H9 (cell line): ENCODE results near the gene WFDC2. TPM values are rescaled to one million over a fixed set of nuclear protein-coding genes. Genes with fewer than 3 reads are reported as not detected.
A peak's percentile ranks its signal among the peaks of the same experiment; 100 is the strongest.

Experiments
- DNase-seq: peaks from one replicate; pipeline ENCODE4 v3.0.0-alpha.2; 2017
- H2AFZ ChIP-seq: one replicate; pipeline ENCODE4 v1.6.1; 2013; ENCODE audit warnings: mild to moderate bottlenecking, low read length, control low read depth, moderate library complexity
- H2AK5ac ChIP-seq: 2 replicates; pipeline ENCODE4 v1.6.1; 2013; ENCODE audit warnings: low read length, control low read depth, mixed read lengths; ENCODE audit not compliant: insufficient read length
- H2BK120ac ChIP-seq: one replicate; pipeline ENCODE4 v1.6.1; 2013; ENCODE audit warnings: low read depth, mild to moderate bottlenecking, low read length, control low read depth, inconsistent platforms; ENCODE audit not compliant: poor library complexity, severe bottlenecking
- H2BK12ac ChIP-seq: 2 replicates; pipeline ENCODE4 v1.6.1; 2013; ENCODE audit warnings: low read length, control low read depth, mixed read lengths, low read depth; ENCODE audit not compliant: insufficient read length
- H2BK15ac ChIP-seq: 2 replicates; pipeline ENCODE4 v1.6.1; 2013; ENCODE audit warnings: low read depth, low read length, control low read depth
- H2BK20ac ChIP-seq: one replicate; pipeline ENCODE4 v1.6.1; 2013; ENCODE audit warnings: low read depth, mild to moderate bottlenecking, low read length, control low read depth, inconsistent platforms; ENCODE audit not compliant: poor library complexity, severe bottlenecking
- H2BK5ac ChIP-seq: 2 replicates; pipeline ENCODE4 v1.6.1; 2013; ENCODE audit warnings: low read length, control low read depth, mixed read lengths; ENCODE audit not compliant: insufficient read length
- H3K14ac ChIP-seq: 2 replicates; pipeline ENCODE4 v1.6.1; 2013; ENCODE audit warnings: low read length, control low read depth; ENCODE audit not compliant: insufficient read depth
- H3K18ac ChIP-seq: 2 replicates; pipeline ENCODE4 v1.6.1; 2013; ENCODE audit warnings: low read depth, mild to moderate bottlenecking, mixed read lengths, low read length, control low read depth; ENCODE audit not compliant: insufficient read length
- H3K23ac ChIP-seq: 2 replicates; pipeline ENCODE4 v1.6.1; 2013; ENCODE audit warnings: low read length, control low read depth, mixed read lengths, low read depth; ENCODE audit not compliant: insufficient read length
- H3K23me2 ChIP-seq: 2 replicates; pipeline ENCODE4 v1.6.1; 2013; ENCODE audit warnings: low read depth, mild to moderate bottlenecking, mixed read lengths, low read length, control low read depth; ENCODE audit not compliant: insufficient read length, poor library complexity, severe bottlenecking
- H3K27ac ChIP-seq: 2 replicates; pipeline ENCODE4 v1.5.1; 2013; ENCODE audit warnings: low read length, control low read depth, mixed read lengths, low read depth; ENCODE audit not compliant: insufficient read length
- H3K27me3 ChIP-seq: 2 replicates; pipeline ENCODE4 v1.6.1; 2013; ENCODE audit warnings: low read length, control low read depth, inconsistent platforms; ENCODE audit not compliant: insufficient read depth
- H3K4ac ChIP-seq: 2 replicates; pipeline ENCODE4 v1.6.1; 2013; ENCODE audit warnings: low read depth, mild to moderate bottlenecking, control low read depth, inconsistent platforms, low read length, moderate library complexity
- H3K4me1 ChIP-seq: 2 replicates; pipeline ENCODE4 v1.6.1; 2013; ENCODE audit warnings: low read length, control low read depth, inconsistent platforms; ENCODE audit not compliant: insufficient read depth
- H3K4me2 ChIP-seq: 2 replicates; pipeline ENCODE4 v1.6.1; 2013; ENCODE audit warnings: low read length, control low read depth, mixed read lengths; ENCODE audit not compliant: insufficient read length, insufficient read depth
- H3K56ac ChIP-seq: 2 replicates; pipeline ENCODE4 v1.6.1; 2013; ENCODE audit warnings: low read depth, mild to moderate bottlenecking, mixed read lengths, low read length, control low read depth; ENCODE audit not compliant: insufficient read length
- H3K79me1 ChIP-seq: 2 replicates; pipeline ENCODE4 v1.6.1; 2013; ENCODE audit warnings: low read depth, mild to moderate bottlenecking, moderate library complexity, low read length, control low read depth, inconsistent platforms; ENCODE audit not compliant: insufficient read depth, poor library complexity, severe bottlenecking
- H3K79me2 ChIP-seq: 2 replicates; pipeline ENCODE4 v1.6.1; 2013; ENCODE audit warnings: low read length, control low read depth, inconsistent platforms; ENCODE audit not compliant: insufficient read depth
- H3K9ac ChIP-seq: 2 replicates; pipeline ENCODE4 v1.6.1; 2013; ENCODE audit warnings: low read length, control low read depth, mixed read lengths; ENCODE audit not compliant: insufficient read length; ENCODE audit errors: extremely low read depth
- H3K9me3 ChIP-seq: one replicate; pipeline ENCODE4 v1.6.1; 2013; ENCODE audit warnings: low read depth, low read length, inconsistent platforms; ENCODE audit not compliant: control insufficient read depth
- H3T11ph ChIP-seq: one replicate; pipeline ENCODE4 v1.6.1; 2013; ENCODE audit warnings: mild to moderate bottlenecking, low read length, control low read depth, inconsistent platforms
- H4K20me1 ChIP-seq: one replicate; pipeline ENCODE4 v1.6.1; 2013; ENCODE audit not compliant: control insufficient read depth, insufficient read length, insufficient read depth
- H4K5ac ChIP-seq: 2 replicates; pipeline ENCODE4 v1.6.1; 2013; ENCODE audit warnings: low read depth, mild to moderate bottlenecking, mixed read lengths, low read length, control low read depth; ENCODE audit not compliant: insufficient read length
- H4K8ac ChIP-seq: replicated peaks from 2 replicates; pipeline ENCODE4 v1.6.1; 2013; ENCODE audit warnings: low read length, control low read depth, mixed read lengths, low read depth; ENCODE audit not compliant: insufficient read length
- H4K91ac ChIP-seq: 2 replicates; pipeline ENCODE4 v1.6.1; 2013; ENCODE audit warnings: low read depth, mild to moderate bottlenecking, moderate library complexity, mixed read lengths, low read length, control low read depth; ENCODE audit not compliant: insufficient read length
- H3K27ac Mint-ChIP-seq, 3 experiments: 2 replicates in 2 of 3; 3 replicates in 1 of 3; pipeline ENCODE4 v1.8.0; 2020 to 2021; ENCODE audit warnings: mixed read lengths in 3 of 3, mild to moderate bottlenecking in 1 of 3, moderate library complexity in 1 of 3
- H3K27me3 Mint-ChIP-seq: 2 replicates; pipeline ENCODE4 v1.8.0; 2021; ENCODE audit warnings: low read depth, mild to moderate bottlenecking, moderate library complexity, mixed read lengths
- H3K36me3 Mint-ChIP-seq, 3 experiments: 2 replicates in 2 of 3; 3 replicates in 1 of 3; pipeline ENCODE4 v1.8.0; 2020 to 2021; ENCODE audit warnings: low read depth in 3 of 3, mixed read lengths in 3 of 3; ENCODE audit not compliant: insufficient read depth in 1 of 3
- H3K4me1 Mint-ChIP-seq, 2 experiments: 2 replicates each; pipeline ENCODE4 v1.8.0; 2020; ENCODE audit warnings: mixed read lengths in 2 of 2
- H3K4me3 Mint-ChIP-seq, 2 experiments: 2 replicates in 1 of 2; 3 replicates in 1 of 2; pipeline ENCODE4 v1.8.0; 2020 to 2021; ENCODE audit warnings: mild to moderate bottlenecking in 2 of 2, mixed read lengths in 2 of 2, moderate library complexity in 1 of 2
- H3K9me3 Mint-ChIP-seq, 2 experiments: 2 replicates in 1 of 2; 3 replicates in 1 of 2; pipeline ENCODE4 v1.8.0; 2020; ENCODE audit warnings: mild to moderate bottlenecking in 2 of 2, mixed read lengths in 2 of 2, moderate library complexity in 1 of 2
- CTCF ChIP-seq: fragments of 200-600 bp; sonication (generic); conservative IDR thresholded peaks from 3 replicates; pipeline ENCODE4 v1.8.0; 2021; ENCODE audit warnings: antibody characterized with exemption, mild to moderate bottlenecking
- WGBS: extraction: QIAGEN DNeasy Blood & Tissue Kit; methylation state at CpG from one replicate; pipeline ENCODE4 v1.1.7; 2013; ENCODE audit warnings: missing lambda C conversion rate, low lambda C conversion rate, mixed read lengths; ENCODE audit not compliant: insufficient read length; ENCODE audit errors: extremely low coverage; 5-methylcytosine and 5-hydroxymethylcytosine counted together
- total RNA-seq: library from RNA; stranded (reverse); gene quantifications from 2 replicates; pipeline ENCODE4 v1.2.1, GENCODE V29; 2021

The WFDC2 gene
- total RNA-seq, 1 experiment from 2014 or later = 57.1 TPM

GRCh38 chr20:45427236-45428149 lies 42.1 kb upstream of the WFDC2 start:
- Histone ChIP-seq H2AFZ (no peak overlapping the region), H3K79me1 (no peaks in the 10 kb centered on the region), H4K91ac (no peak overlapping the region), H4K5ac (no peak overlapping the region), H3K23ac (no peak overlapping the region), H2BK15ac (no peak overlapping the region), H4K20me1 (no peaks in the 10 kb centered on the region), H3K9me3 (no peaks in the 10 kb centered on the region), H2BK120ac (no peak overlapping the region), H3K79me2 (no peaks in the 10 kb centered on the region), H3T11ph (no peak overlapping the region), H2BK5ac (no peak overlapping the region), H2AK5ac (no peak overlapping the region), H3K4ac (no peak overlapping the region), H3K4me1 (no peaks in the 10 kb centered on the region), H3K4me2 (no peak overlapping the region), H3K14ac (no peak overlapping the region), H3K27ac (no peak overlapping the region), H2BK12ac (no peak overlapping the region), H3K23me2 (no peaks in the 10 kb centered on the region), H3K9ac (no peak overlapping the region), H3K18ac (no peak overlapping the region), H3K56ac (no peak overlapping the region), H3K27me3 (no peaks in the 10 kb centered on the region), H2BK20ac (no peak overlapping the region), H4K8ac (no peak overlapping the region)
- WGBS = no CpG with 5 or more reads among the region's 14 CpGs
- Mint-ChIP-seq H3K36me3 (peaks cover 11 to 39% (median 27%) of the 10 kb centered on the region in 3 experiments; a peak in 6 of 7 replicates), H3K27me3 (no peaks in the 10 kb centered on the region), H3K4me3 (no peak overlapping the region; a peak in 1 of 5 replicates), H3K9me3 (no peaks in the 10 kb centered on the region), H3K27ac (peak overlapping the region in 1 of 3 experiments; percentile 74; a peak in 2 of 7 replicates), H3K4me1 (no peaks in the 10 kb centered on the region; a peak in 1 of 4 replicates)
- DNase-seq = no peak
- TF ChIP-seq CTCF = no peak
